Measurements from ENCODE around the gene ZNF750. TPM values are rescaled to one million over a fixed set of nuclear protein-coding genes. Genes with fewer than 3 reads are reported as not detected.

Gene ZNF750
- total RNA-seq, 1 donor from 2014 or later = 0.34 TPM

DNA sequence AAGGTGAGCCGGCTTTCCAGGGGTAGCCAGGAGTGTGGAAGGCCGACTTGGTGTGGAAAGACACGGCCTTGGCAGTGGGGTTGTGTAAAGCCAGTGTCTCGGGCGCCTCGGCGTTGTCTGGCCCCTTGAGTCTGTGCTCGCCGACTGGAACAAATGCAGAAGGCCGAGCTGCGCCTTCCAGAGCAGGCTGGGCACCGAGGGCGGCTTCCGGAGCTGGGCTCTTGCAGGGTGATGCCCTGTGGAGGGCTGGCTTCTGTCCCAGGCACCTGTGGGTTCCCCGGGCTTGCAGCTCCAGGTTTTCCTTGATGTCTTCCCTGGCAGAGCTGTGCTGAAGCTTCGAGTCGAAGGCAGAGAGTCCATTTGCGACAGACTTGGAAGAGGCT is 8.0 kb downstream of the ZNF750 start:
- peaks cover 2% of the 10 kb centered on the region for H3K27me3 Mint-ChIP-seq (ENCODE audit: low read depth, unreplicated experiment)
- H3K36me3 Mint-ChIP-seq (ENCODE audit: low read depth, unreplicated experiment) = peaks cover 15% of the 10 kb centered on the region
- FAIRE-seq (no peak), DNase-seq (ENCODE audit: low read depth) (no peak)
- H3K27ac Mint-ChIP-seq (ENCODE audit: unreplicated experiment) = no peak overlapping the region
- H3K79me2 ChIP-seq (ENCODE audit: insufficient read depth, low read length) = no peaks in the 10 kb centered on the region
- H3K36me3 ChIP-seq (ENCODE audit: insufficient read depth, low read length) = no peaks in the 10 kb centered on the region
- no peak overlapping the region for H3K9ac ChIP-seq (ENCODE audit: low read length)
- no peak overlapping the region for H3K4me2 ChIP-seq (ENCODE audit: low read length)
- H3K4me1 Mint-ChIP-seq (ENCODE audit: low read depth, unreplicated experiment) = peaks cover 6% of the 10 kb centered on the region
- H3K27me3 ChIP-seq (ENCODE audit: insufficient read depth, low read length) = no peaks in the 10 kb centered on the region
- H3K9me3 Mint-ChIP-seq (ENCODE audit: unreplicated experiment) = no peaks in the 10 kb centered on the region
- no peak for TF ChIP-seq EZH2 (IDR thresholded peaks at IDR 0.05; ENCODE audit: insufficient read depth, low read length)
- TF ChIP-seq, protein P1, sequence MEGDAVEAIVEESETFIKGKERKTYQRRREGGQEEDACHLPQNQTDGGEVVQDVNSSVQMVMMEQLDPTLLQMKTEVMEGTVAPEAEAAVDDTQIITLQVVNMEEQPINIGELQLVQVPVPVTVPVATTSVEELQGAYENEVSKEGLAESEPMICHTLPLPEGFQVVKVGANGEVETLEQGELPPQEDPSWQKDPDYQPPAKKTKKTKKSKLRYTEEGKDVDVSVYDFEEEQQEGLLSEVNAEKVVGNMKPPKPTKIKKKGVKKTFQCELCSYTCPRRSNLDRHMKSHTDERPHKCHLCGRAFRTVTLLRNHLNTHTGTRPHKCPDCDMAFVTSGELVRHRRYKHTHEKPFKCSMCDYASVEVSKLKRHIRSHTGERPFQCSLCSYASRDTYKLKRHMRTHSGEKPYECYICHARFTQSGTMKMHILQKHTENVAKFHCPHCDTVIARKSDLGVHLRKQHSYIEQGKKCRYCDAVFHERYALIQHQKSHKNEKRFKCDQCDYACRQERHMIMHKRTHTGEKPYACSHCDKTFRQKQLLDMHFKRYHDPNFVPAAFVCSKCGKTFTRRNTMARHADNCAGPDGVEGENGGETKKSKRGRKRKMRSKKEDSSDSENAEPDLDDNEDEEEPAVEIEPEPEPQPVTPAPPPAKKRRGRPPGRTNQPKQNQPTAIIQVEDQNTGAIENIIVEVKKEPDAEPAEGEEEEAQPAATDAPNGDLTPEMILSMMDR (IDR thresholded peaks at IDR 0.05; ENCODE audit: insufficient read depth, low read depth, low read length) = no peak
- H3K4me3 Mint-ChIP-seq (ENCODE audit: unreplicated experiment) = no peak overlapping the region
- no peaks in the 10 kb centered on the region for H3K9me3 ChIP-seq (ENCODE audit: insufficient read depth, low read depth, low read length)
- no peaks in the 10 kb centered on the region for H3K4me1 ChIP-seq (ENCODE audit: insufficient read depth, low read length)
- no peak overlapping the region for H2AFZ ChIP-seq (ENCODE audit: low read depth, low read length)
- peaks cover 8% of the 10 kb centered on the region for H4K20me1 ChIP-seq (ENCODE audit: insufficient read depth, low read length)
- H3K27ac ChIP-seq (ENCODE audit: low read depth, low read length) = no peak overlapping the region
- no peak overlapping the region for H3K4me3 ChIP-seq (ENCODE audit: insufficient read depth, low read depth, low read length)

DNA sequence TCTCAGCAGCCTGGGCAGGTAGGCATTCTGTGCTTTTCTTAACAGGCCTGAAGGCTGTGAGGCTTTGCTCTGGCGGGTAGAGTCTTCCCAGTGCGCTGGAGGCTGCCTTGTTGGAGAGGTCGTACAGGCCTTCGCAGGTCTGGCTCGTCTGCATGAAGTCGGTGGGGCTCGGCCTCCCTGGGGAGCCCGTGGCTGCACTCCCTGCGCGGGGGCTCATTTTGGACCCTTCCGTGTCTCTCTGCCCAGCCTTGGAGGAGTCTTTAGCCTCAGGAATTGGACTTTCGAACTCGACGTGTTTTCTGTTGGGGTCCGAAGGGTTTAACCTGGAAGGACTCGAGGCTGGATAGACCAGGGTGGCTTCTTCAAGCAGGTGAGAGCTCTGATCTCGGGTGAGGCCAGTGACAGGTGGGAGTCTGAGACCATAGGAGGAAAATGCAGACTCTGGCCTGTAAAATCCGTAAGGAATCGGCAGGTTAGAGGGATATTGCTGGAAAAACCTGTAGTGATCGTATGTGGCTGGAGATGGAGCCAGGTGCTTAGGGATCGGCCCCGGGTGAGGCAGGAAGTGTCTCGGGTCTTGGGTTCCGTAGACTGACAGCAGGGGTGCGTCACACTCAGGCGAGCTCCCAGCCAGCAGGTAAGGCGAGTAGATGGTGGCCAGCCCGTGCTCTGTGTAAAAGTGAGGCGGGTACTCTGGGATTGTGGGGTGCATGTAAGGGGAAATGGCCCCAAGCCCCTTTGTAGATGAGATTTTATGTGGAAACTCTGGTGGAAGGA is 8.6 kb downstream of the ZNF750 start:
- Histone ChIP-seq H3K4me1 (ENCODE audit: insufficient read depth, low read length) (no peaks in the 10 kb centered on the region), H2AFZ (ENCODE audit: low read depth, low read length) (no peak overlapping the region), H3K27me3 (ENCODE audit: insufficient read depth, low read length) (no peaks in the 10 kb centered on the region), H3K4me3 (ENCODE audit: insufficient read depth, low read depth, low read length) (no peak overlapping the region), H3K4me2 (ENCODE audit: low read length) (no peak overlapping the region), H3K9me3 (ENCODE audit: insufficient read depth, low read depth, low read length) (no peaks in the 10 kb centered on the region), H3K36me3 (ENCODE audit: insufficient read depth, low read length) (no peaks in the 10 kb centered on the region), H3K79me2 (ENCODE audit: insufficient read depth, low read length) (no peaks in the 10 kb centered on the region), H4K20me1 (ENCODE audit: insufficient read depth, low read length) (peaks cover 8% of the 10 kb centered on the region), H3K27ac (ENCODE audit: low read depth, low read length) (no peak overlapping the region), H3K9ac (ENCODE audit: low read length) (no peak overlapping the region)
- DNase-seq (ENCODE audit: low read depth) (no peak), FAIRE-seq (no peak)
- H3K27ac Mint-ChIP-seq (ENCODE audit: unreplicated experiment) = no peak overlapping the region
- peaks cover 4% of the 10 kb centered on the region for H3K4me1 Mint-ChIP-seq (ENCODE audit: low read depth, unreplicated experiment)
- no peak overlapping the region for H3K4me3 Mint-ChIP-seq (ENCODE audit: unreplicated experiment)
- H3K36me3 Mint-ChIP-seq (ENCODE audit: low read depth, unreplicated experiment) = peaks cover 15% of the 10 kb centered on the region
- peaks cover 2% of the 10 kb centered on the region for H3K27me3 Mint-ChIP-seq (ENCODE audit: low read depth, unreplicated experiment)
- no peaks in the 10 kb centered on the region for H3K9me3 Mint-ChIP-seq (ENCODE audit: unreplicated experiment)
- TF ChIP-seq, protein P1 (IDR thresholded peaks at IDR 0.05; ENCODE audit: insufficient read depth, low read depth, low read length) = no peak
- TF ChIP-seq EZH2 (IDR thresholded peaks at IDR 0.05; ENCODE audit: insufficient read depth, low read length) = no peak

DNA sequence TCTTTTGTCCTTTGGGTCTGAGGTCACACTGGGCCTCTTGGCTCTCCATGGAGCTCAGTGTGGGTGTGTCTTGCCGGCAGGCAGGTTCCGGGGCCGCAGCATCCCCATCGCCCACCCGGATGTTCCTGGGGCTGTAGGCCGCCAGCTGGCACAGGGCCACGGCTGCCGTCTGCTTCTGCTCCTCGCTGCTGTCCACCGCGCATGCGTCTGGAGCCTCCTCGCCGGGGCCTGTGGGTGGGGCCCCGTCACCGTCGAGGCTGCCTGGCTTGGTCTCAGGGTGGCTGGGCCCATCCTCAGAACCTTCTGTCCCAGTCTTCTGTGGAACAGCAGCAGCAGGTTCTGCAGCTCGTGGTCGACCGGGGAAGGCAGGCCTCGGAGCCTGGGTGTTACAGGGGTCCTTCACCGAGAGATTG is 9.6 kb downstream of the ZNF750 start:
- DNase-seq (ENCODE audit: low read depth) = peak; percentile 4
- peaks cover 8% of the 10 kb centered on the region for H4K20me1 ChIP-seq (ENCODE audit: insufficient read depth, low read length)
- no peaks in the 10 kb centered on the region for H3K79me2 ChIP-seq (ENCODE audit: insufficient read depth, low read length)
- H3K27me3 Mint-ChIP-seq (ENCODE audit: low read depth, unreplicated experiment) = peaks cover 2% of the 10 kb centered on the region
- no peak for FAIRE-seq
- no peak for TF ChIP-seq EZH2 (IDR thresholded peaks at IDR 0.05; ENCODE audit: insufficient read depth, low read length)
- TF ChIP-seq, protein P1 (IDR thresholded peaks at IDR 0.05; ENCODE audit: insufficient read depth, low read depth, low read length) = no peak
- no peak overlapping the region for H3K4me3 Mint-ChIP-seq (ENCODE audit: unreplicated experiment)
- H3K4me1 Mint-ChIP-seq (ENCODE audit: low read depth, unreplicated experiment) = no peaks in the 10 kb centered on the region
- no peaks in the 10 kb centered on the region for H3K9me3 Mint-ChIP-seq (ENCODE audit: unreplicated experiment)
- no peak overlapping the region for H3K27ac Mint-ChIP-seq (ENCODE audit: unreplicated experiment)
- peaks cover 15% of the 10 kb centered on the region for H3K36me3 Mint-ChIP-seq (ENCODE audit: low read depth, unreplicated experiment)
- no peaks in the 10 kb centered on the region for H3K36me3 ChIP-seq (ENCODE audit: insufficient read depth, low read length)
- no peak overlapping the region for H3K4me3 ChIP-seq (ENCODE audit: insufficient read depth, low read depth, low read length)
- H3K27ac ChIP-seq (ENCODE audit: low read depth, low read length) = no peak overlapping the region
- H2AFZ ChIP-seq (ENCODE audit: low read depth, low read length) = peak overlapping the region; percentile 51
- H3K9ac ChIP-seq (ENCODE audit: low read length) = no peak overlapping the region
- H3K9me3 ChIP-seq (ENCODE audit: insufficient read depth, low read depth, low read length) = no peaks in the 10 kb centered on the region
- H3K4me2 ChIP-seq (ENCODE audit: low read length) = no peak overlapping the region
- H3K27me3 ChIP-seq (ENCODE audit: insufficient read depth, low read length) = no peaks in the 10 kb centered on the region
- H3K4me1 ChIP-seq (ENCODE audit: insufficient read depth, low read length) = no peaks in the 10 kb centered on the region
